Sciatic nerve (tissue), 2 donors: ENCODE data around the gene PSMD1. TPM values are rescaled to one million over a fixed set of nuclear protein-coding genes. Genes with fewer than 3 reads are reported as not detected.
"Not testable (repeated sequence)": the region's sequence is repeated elsewhere in the genome, so short reads cannot be mapped to it uniquely, and the experiment has no call there.

Experiments
- ATAC-seq: fragments of 200-7000 bp; cut with Tn5 transposase; one replicate; pipeline ENCODE4 v1.9.1; 2020; ENCODE audit warnings: mild to moderate bottlenecking, moderate library complexity
- DNase-seq: peaks from one replicate; pipeline ENCODE4 v3.0.0-alpha.2; 2020; ENCODE audit warnings: low spot score
- intact Hi-C: fragments of 100-400 bp; cut with DNase I; formaldehyde crosslinking; loops from one replicate; pipeline ENCODE4 v1.14.2; 2022
- total RNA-seq: library from RNA; stranded (reverse); fragmentation: NEBNext Ultra II Directional; extraction: Animal tissue kit (Norgen Biotek cat#: 25700); gene quantifications from one replicate; pipeline ENCODE4 v1.2.1, GENCODE V29; 2021
- donor health status: DM: no; HTN: no; CAD: no.
- donor health status: DM: no; HTN: no; CAD: no.

Gene PSMD1
- total RNA-seq, 1 donor from 2014 or later: 73.6 TPM

GRCh38 chr2:231132129-231132528 lies 75.5 kb downstream of the PSMD1 start:
- ATAC-seq (no peak), DNase-seq (no peak)
- intact Hi-C loops: no loop called here

DNA sequence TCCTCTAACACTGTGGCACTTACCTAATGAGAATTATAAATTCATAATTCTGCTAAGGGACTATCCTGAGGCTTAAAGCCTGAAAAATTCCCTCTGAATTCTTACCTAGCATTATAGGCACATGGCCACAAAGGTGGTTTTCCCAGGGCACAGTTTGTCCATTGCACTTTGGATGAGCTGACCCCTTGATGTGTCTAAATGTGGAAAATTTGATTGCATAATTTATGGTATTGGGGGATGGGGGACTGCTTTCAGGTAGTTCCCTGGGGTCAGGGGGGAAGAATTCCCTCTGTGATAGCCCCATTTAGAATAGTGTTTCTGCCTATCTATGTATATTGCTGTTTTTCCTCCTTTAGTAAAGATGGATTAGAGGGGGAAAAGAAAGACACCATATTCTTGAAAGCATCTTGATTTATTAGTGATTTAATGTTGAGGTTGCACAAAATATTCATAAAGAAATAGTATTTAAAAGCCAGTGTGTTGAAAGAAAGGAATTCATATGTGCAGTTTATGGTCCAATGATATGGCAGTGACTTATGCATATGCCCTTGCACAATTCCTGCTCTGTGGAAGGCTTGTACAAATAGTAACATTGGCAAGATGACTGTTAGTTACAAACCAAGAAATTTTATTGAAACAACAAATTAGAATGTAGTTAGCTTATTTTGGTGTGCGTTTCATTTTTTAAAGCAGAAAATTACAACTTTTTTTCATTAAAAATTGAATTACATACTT lies 76.9 kb downstream of the PSMD1 start:
- DNase-seq (no peak), ATAC-seq (no peak)
- intact Hi-C loops: no loop called here

- intact Hi-C loops: no loop called here
- DNase-seq (no peak), ATAC-seq (no peak)
Measured at GRCh38 chr2:231134910-231135655, 78.4 kb downstream of the PSMD1 start.

DNA sequence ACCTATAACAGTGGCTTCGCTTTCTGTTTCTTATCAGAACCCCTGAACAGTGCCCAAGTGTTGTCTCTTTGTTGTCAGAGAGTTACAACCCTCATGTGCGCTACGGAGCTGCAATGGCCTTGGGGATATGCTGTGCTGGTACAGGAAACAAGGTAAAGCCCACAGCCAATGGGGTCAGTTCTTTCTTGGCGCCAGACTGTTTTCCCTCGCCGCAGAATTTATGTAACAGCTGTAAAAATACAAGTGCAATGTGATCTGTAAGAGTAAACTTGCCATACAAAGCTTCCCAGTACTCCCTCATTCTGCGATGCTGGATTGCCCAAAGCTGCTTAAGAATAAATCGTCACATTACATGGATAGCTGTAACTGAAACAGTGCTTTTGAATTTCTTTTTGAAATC lies 82.0 kb downstream of the PSMD1 start:
- ATAC-seq (peak; percentile 66), DNase-seq (no peak)
- intact Hi-C loops: no loop called here

DNA sequence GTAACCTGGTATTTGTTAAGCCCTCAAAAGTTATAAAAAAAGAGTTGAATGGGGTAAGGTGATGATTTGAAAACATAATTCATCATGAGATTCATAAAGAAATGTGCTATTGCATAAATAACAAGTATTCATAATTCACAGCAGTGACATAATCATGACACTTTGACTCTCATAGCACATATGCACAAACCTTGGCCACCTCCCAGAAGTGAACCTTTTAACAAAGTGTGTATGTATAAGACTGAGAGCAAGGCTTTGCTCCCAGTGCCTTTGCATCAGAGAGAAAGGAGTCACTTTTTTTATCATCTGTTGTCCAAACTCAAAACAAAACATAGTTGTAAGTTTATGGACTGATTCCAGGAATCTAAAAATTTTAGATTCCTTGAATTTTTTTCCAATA lies 83.1 kb downstream of the PSMD1 start:
- intact Hi-C loops: no loop called here
- no peak for ATAC-seq

DNA sequence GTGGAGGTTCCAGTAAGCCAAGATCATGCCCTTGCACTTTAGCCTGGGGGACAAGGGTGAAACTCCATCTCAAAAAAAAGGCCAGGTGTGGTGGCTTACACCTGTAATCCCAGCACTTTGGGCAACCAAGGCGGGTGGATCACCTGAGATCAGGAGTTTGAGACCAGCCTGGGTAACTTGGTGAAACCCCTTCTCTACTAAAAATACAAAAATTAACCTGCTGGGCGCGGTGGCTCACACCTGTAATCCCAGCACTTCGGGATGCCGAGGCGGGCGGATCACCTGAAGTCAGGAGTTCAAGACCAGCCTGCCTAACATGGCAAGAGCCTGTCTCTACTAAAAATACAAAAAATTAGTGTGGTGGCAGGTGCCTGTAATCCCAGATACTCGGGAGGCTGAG lies 84.1 kb downstream of the PSMD1 start:
- intact Hi-C loops, DNase-seq, ATAC-seq: not testable (repeated sequence)

More for the DNA sequence above, 83.1 kb downstream of the PSMD1 start:
- DNase-seq: no peak

DNA sequence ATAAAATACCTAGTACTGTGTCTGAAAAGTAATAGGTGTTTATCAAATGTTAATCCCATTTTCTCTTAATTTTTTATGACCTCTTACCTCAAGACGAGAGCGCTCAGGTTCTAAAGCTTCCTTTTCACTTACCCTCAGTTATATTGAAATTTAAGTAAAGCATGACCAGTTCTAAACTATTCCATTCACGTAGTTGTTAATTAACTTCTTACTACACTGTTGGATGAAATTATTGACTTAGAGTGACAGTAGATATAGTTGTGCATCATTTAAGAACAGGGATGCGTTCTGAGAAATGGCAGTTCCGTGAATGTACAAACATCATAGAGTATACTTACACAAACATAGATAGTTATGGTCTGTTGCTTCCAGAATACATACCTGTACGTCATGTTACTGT lies 88.2 kb downstream of the PSMD1 start:
- DNase-seq (no peak), ATAC-seq (no peak)
- intact Hi-C loops: no loop called here

DNA sequence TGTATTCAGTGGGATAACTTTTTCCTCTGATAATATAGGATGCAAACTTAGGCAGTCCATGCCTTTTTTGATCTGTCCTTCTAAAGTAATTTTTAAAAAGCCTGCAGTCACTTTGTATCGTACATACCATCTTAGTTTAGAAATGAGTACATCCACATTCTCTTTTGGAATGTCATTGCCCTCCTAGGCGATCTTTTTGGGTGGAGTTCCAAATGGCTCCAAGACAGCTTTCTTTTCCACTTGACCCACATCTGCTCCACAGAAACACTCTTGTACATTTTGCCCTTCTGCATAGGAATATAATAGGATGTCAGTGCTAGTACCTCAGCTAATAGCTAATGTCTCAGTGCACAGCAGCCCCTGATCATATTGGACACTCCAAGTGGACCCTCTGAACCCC lies 90.0 kb downstream of the PSMD1 start:
- no peak for DNase-seq
- intact Hi-C loops: no loop called here
- no peak for ATAC-seq

- intact Hi-C loops: no loop called here
- DNase-seq (no peak), ATAC-seq (no peak)
Measured at GRCh38 chr2:231152800-231153557, 96.3 kb downstream of the PSMD1 start.

DNA sequence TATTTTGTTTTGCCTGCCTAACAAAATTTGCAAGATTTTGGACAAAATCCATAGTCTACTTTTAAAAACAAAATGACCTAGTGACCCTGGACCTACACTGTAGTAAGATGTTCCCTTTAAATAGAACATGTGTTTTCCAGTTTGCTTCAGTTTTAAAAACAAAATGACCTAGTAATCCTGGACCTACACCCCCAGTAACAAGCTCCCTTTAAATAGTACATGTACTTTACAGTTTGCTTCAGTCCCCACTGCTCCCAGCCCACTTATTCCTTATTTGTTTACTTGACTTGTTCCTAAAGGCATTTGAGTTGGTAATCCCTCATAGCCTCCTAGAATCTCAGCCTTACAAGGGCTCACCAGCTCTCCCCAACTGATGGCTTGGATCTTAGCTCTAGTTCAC lies 102.6 kb downstream of the PSMD1 start:
- intact Hi-C loops: no loop called here
- ATAC-seq: no peak
- DNase-seq: no peak

DNA sequence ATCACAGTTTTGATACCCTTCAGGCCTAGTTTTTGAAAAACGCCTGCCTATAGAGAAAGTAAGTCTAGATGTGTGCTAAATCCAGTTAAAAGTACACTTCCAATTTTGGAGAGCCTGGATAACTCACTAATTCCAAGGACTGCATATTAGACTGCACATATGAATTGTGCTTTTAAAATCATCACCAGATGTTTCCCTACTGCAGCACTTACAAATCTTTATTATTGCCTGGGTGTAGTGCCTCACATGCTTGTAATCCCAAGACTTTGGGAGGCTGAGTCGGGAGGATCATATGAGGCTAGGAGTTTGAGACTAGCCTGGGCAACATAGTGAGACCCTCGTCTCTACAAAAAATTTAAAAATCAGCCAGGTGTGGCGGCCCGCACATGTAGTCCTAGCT lies 104.0 kb downstream of the PSMD1 start:
- no peak for DNase-seq
- intact Hi-C loops: no loop called here
- no peak for ATAC-seq

DNA sequence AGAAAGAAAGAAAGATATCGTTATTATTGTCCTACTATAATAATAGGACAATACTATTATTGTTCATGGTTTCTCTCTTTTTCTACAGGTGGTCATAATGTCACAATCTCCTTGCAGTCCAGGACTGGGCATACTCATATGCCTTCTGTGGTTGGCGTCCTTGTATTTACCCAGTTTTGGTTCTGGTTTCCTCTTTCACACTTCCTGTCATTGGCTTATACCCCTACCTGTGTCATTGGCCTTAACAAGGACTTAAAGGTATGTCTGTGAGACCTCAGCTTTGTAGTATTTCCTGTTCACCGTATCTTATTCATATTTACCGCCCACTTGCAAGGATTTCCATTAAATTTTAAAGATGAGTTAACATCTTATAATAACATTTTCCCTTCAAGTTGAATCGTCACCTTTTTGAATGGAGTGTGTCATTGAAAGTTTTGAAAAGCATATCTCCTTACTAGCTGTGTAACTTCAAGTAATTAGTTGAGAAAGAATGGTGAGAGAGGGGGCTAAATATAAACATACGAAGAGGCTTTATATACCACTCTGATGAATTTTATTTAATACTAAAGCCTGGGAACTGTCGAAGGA lies 104.7 kb downstream of the PSMD1 start:
- intact Hi-C loops: no loop called here
- ATAC-seq (peak; percentile 32), DNase-seq (no peak)

GRCh38 chr2:231161877-231162329 lies 105.2 kb downstream of the PSMD1 start:
- intact Hi-C loops: no loop called here
- no peak for DNase-seq
- ATAC-seq: peak; percentile 88

DNA sequence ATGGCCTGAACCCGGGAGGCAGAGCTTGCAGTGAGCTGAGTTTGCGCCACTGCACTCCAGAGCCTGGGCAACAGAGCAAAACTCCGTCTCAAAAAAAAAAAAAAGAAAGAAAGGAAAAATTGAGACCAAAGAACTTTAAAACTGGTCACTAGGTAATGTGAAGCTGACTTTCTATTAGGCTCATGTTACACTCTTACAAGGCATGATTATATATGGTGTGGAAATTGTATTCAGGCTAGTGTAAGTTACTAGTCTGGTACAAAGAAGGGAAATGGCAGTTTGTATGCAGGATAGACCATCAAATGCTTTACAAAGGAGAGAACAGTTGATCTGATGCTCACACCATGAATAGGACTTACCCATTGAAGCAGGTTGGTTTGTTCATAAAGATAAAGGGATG lies 106.3 kb downstream of the PSMD1 start:
- ATAC-seq (no peak), DNase-seq (no peak)
- intact Hi-C loops: no loop called here

DNA sequence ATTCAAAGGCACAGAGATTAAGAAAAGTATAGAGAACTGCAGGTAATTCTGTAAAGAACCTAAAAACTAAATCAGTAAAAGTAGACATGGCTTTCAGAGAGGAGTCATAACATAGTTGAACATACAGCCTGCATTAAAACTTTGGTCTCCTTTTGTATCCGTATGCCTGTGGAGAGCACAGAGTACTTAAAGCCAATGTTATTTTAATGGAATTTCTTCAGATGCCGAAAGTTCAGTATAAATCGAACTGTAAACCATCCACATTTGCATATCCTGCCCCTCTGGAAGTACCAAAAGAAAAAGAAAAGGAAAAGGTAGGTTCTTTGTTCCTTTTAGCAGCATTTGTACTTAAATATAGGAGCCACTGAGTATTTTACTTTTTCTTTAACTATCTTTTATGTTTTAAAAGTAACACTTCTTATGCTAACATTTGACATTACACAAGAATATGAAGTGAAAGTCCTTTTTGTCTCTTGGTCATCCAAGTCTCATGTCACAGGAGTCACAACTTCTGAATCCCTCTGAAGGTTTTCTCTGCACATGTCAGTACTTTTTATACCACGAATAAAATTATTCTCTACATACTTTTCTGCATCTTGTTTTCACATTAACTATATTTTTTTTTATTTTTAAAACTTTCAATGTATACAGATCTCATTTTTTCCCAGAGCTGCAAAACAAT lies 106.9 kb downstream of the PSMD1 start:
- intact Hi-C loops: no loop called here
- no peak for ATAC-seq
- no peak for DNase-seq

DNA sequence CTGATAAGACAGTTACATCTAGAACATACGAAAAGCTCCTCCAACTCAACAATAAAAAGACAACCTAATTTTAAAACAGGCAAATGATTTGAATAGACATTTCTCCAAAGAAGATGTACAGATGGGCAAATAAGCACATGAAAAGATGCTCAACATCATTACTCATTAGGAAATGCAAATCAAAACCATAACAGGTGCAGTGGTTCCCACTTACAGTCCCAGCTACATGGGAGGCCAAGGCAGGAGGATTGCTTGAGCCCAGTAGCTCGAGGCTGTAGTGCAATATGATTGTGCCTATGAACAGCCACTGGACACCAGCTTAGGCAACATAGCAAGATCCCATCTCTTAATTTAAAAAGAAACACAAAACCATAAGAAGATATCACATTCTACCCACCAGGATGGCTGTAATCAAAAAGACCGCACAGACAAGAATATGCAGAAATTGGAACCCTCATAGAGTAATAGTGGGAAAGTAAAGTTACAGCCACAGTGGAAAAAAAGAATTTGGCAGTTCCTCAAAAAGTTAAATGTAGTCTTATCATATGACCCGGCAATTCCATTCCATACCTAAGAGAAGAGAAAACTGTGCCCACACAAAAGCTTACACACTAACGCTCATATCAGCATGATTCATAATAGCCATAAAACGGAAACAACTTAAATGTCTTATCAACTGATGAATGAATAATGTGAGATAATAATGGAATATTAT lies 111.2 kb downstream of the PSMD1 start:
- intact Hi-C loops: no loop called here
- no peak for DNase-seq
- ATAC-seq: no peak

DNA sequence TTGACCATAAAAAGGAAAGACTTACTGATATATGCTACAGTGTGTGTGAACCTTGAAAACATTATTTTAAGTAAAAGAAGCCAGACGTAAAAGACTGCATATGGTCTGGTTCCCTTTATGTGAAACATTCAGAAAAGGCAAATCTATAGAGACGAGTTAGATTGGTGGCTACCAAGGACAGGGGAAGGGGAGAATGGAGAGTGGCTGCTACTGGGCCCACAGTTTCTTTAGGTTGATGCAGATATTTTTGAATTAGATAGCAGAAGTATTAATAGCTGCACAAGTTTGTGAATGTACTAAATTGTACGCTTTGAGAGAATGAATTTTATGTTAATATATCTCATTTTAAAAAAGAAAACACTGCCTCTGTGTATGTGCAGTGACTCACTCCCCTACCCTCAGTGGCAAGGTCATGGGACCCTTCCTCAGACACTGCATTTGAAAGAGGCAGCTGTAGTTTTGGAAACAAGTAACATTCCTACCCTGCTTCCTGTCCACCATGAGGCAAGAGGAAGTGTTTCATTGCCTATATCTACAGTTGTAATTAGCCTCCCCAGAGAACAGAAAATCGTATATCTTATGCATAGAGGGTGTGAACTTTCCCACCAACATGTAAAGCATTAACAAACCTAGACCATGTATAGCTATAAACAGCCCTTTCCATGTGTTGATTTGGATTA lies 111.9 kb downstream of the PSMD1 start:
- intact Hi-C loops: no loop called here
- ATAC-seq (no peak), DNase-seq (no peak)

- ATAC-seq (no peak), DNase-seq (no peak)
- intact Hi-C loops: no loop called here
Measured at GRCh38 chr2:231169488-231169887, 112.8 kb downstream of the PSMD1 start.
